Lung (tissue), 12 donors: ENCODE data around the gene CTSZ. TPM values are rescaled to one million over a fixed set of nuclear protein-coding genes. Genes with fewer than 3 reads are reported as not detected.

Experiments
- ATAC-seq: fragments of 200-7000 bp; cut with Tn5 transposase; one replicate; pipeline ENCODE4 v1.9.1; 2020; ENCODE audit warnings: moderate number of reproducible peaks; ENCODE audit not compliant: insufficient read depth, low FRiP score
- DNase-seq, 3 donors: peaks; one replicate each; pipeline ENCODE4 v3.0.0-alpha.2; 2013 to 2017
- H3K27ac ChIP-seq, 2 donors: one replicate each; pipeline ENCODE4 v1.5.1; 2013; ENCODE audit warnings: mild to moderate bottlenecking in 2 of 2, moderate library complexity in 2 of 2, control low read depth in 1 of 2, inconsistent platforms in 1 of 2, low read depth in 1 of 2, low read length in 1 of 2
- H3K27me3 ChIP-seq, 3 donors: one replicate each; pipeline ENCODE4 v1.5.1; 2013; ENCODE audit warnings: low read length in 2 of 3; ENCODE audit not compliant: control insufficient read depth in 3 of 3, insufficient read depth in 3 of 3
- H3K36me3 ChIP-seq, 4 donors: one replicate each; pipeline ENCODE4 v1.5.1; 2013; ENCODE audit warnings: low read length in 4 of 4, mild to moderate bottlenecking in 1 of 4, moderate library complexity in 1 of 4; ENCODE audit not compliant: control insufficient read depth in 4 of 4, insufficient read depth in 4 of 4
- H3K4me1 ChIP-seq, 5 donors: one replicate each; pipeline ENCODE4 v1.5.1; 2013; ENCODE audit warnings: low read length in 5 of 5, mild to moderate bottlenecking in 2 of 5, moderate library complexity in 1 of 5; ENCODE audit not compliant: control insufficient read depth in 5 of 5, insufficient read depth in 5 of 5
- H3K4me3 ChIP-seq: one replicate; pipeline ENCODE4 v1.5.1; 2013; ENCODE audit warnings: mild to moderate bottlenecking, control low read depth, moderate library complexity
- H3K9ac ChIP-seq, 2 donors: one replicate each; pipeline ENCODE4 v1.5.1; 2013; ENCODE audit warnings: low read length in 2 of 2, control low read depth in 1 of 2; ENCODE audit not compliant: insufficient read depth in 1 of 2
- H3K9me3 ChIP-seq, 4 donors: one replicate each; pipeline ENCODE4 v1.5.1; 2013; ENCODE audit warnings: low read length in 3 of 4, mild to moderate bottlenecking in 1 of 4, moderate library complexity in 1 of 4; ENCODE audit not compliant: control insufficient read depth in 4 of 4, insufficient read depth in 3 of 4
- WGBS, 2 donors: extraction: QIAGEN DNeasy Blood & Tissue Kit; methylation state at CpG; one replicate each; pipeline ENCODE4 v1.1.7; 2013; 5-methylcytosine and 5-hydroxymethylcytosine counted together
- polyA plus RNA-seq, 2 donors: library from polyadenylated mRNA; stranded (reverse); fragments of 200-250 nt; gene quantifications; one replicate each; pipeline ENCODE4 v1.2.1, GENCODE V29; 2013
- total RNA-seq, 2 donors: library from RNA; depleted of rRNA in 1 of 2; stranded (reverse); fragments of >200 nt in 1 of 2; gene quantifications; one replicate each; pipeline ENCODE4 v1.2.1, GENCODE V29; 2014 to 2021
- TF ChIP-seq, protein P1 (sequence below): IDR thresholded peaks from 2 replicates; pipeline ENCODE4 v1.5.1; 2012; ENCODE audit warnings: mild to moderate bottlenecking; ENCODE audit errors: control extremely low read depth, extremely low read depth
- donor health status: control.
- donor health status: control.
- donor health status: Bipolar disorder and iron deficiency.
- donor health status: healthy.
- donor health status: DM: yes; HTN: yes; CAD: no.

Gene CTSZ
- total and polyA plus RNA-seq, 4 donors = 105 to 558 (median 291) TPM

DNA sequence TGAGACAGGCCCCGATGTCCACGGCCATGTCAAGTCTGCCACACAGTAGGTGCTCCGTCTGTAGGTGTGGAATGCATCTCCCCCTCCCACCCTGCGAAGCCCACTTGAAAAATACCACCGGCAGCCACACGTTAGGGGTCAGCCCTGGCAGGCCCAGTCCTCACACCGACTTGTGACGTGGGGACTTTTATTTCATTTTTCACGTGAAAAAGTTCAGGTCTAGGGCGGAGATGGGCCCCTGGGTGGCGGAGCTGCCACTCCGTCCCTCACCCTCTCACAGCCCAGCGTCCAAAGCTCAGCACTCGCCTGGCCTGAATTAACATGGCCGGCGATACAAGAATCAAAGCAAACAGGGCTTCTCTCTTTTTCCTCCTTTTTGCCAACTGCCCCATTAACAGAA lies 8.4 kb upstream of the CTSZ start:
- no peak for ATAC-seq
- Histone ChIP-seq H3K36me3 (no peaks in the 10 kb centered on the region), H3K27me3 (no peaks in the 10 kb centered on the region), H3K4me3 (no peak overlapping the region), H3K4me1 (peaks cover 0 to 33% (median 5%) of the 10 kb centered on the region in 5 donors), H3K9me3 (no peaks in the 10 kb centered on the region), H3K27ac (no peak overlapping the region), H3K9ac (no peak overlapping the region)
- TF ChIP-seq, protein P1, sequence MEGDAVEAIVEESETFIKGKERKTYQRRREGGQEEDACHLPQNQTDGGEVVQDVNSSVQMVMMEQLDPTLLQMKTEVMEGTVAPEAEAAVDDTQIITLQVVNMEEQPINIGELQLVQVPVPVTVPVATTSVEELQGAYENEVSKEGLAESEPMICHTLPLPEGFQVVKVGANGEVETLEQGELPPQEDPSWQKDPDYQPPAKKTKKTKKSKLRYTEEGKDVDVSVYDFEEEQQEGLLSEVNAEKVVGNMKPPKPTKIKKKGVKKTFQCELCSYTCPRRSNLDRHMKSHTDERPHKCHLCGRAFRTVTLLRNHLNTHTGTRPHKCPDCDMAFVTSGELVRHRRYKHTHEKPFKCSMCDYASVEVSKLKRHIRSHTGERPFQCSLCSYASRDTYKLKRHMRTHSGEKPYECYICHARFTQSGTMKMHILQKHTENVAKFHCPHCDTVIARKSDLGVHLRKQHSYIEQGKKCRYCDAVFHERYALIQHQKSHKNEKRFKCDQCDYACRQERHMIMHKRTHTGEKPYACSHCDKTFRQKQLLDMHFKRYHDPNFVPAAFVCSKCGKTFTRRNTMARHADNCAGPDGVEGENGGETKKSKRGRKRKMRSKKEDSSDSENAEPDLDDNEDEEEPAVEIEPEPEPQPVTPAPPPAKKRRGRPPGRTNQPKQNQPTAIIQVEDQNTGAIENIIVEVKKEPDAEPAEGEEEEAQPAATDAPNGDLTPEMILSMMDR = no peak
- DNase-seq = no peak
- 88 to 91% methylated on average over 16 of the region's 16 CpGs for WGBS, 2 donors

DNA sequence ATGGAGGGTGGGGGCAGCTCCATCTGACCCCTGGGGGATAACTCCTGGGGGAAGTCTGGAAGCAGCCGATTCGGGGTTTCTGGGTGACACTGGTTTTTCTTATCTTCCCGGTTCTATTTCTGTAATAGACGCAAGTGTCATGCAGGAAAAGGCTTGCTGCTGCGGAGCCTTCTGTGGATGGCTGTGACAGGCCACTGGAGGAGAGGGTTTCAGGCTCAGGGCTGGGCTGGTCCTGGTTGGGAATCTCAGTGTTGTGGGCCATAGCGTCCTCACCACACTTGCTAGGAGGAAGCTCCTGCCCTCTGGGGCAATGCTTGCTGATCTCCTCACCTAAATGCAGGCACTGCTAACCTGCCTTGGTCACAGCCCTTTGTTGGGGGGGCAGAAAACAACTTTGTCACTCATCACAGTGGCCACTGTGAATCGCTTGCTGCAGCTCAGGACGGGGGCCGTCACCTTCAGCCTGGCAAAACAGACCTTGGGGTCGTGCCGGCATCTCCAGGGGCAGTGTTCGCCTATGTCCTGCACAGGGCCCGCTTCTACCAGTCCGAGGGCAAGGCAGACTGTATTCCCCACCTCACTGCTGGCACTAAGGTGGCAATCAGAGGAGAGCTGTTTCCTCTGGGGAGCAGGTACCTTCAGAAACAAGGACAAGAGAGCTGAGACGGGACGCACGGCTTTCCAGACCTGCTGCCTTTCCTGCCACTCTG lies 7.8 kb upstream of the CTSZ start:
- Histone ChIP-seq H3K4me3 (no peak overlapping the region), H3K4me1 (peaks cover 0 to 34% (median 5%) of the 10 kb centered on the region in 5 donors), H3K27me3 (no peaks in the 10 kb centered on the region), H3K9me3 (no peaks in the 10 kb centered on the region), H3K9ac (no peak overlapping the region), H3K36me3 (no peaks in the 10 kb centered on the region), H3K27ac (no peak overlapping the region)
- 78 to 86% methylated on average over 17 of the region's 17 CpGs for WGBS, 2 donors
- DNase-seq (no peak), ATAC-seq (no peak)
- TF ChIP-seq, protein P1 = no peak

DNA sequence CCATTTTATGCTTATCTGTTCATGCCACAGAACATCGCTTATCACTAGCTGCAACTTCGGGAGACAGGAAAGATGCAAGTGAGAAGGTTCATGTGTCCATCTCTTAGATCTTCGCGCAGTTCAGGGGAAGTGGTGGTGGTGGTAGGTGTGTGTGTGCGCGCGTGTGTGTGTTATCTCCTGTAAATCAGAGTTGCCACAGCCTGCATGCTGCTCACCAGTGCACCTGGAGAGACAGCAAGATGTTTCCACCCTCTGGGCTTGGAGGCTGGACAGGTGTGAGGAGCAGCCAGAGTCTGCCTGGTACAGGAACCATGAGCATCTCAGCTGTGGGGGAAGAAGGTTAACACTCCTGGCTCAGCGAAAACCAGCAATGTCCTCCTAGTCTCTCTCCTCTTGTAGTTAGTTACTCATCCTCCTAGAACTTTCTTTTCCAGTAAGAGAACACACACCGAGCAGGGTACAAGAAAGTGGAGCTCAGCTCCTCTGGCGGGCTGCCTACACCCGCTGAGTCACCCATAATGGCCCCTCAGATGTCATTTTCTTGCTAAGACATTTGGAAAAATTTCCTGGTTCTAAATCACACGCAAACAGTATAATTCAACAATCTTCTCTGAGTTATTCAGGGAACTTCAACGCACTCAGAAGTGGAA lies 7.0 kb upstream of the CTSZ start:
- H3K4me3 ChIP-seq = no peak overlapping the region
- H3K9ac ChIP-seq = no peak overlapping the region
- TF ChIP-seq, protein P1 = no peak
- H3K36me3 ChIP-seq = no peaks in the 10 kb centered on the region
- WGBS, 2 donors = 64 to 71% methylated on average over 13 of the region's 13 CpGs
- peaks cover 0 to 34% (median 5%) of the 10 kb centered on the region in 5 donors for H3K4me1 ChIP-seq
- no peak overlapping the region for H3K27ac ChIP-seq
- DNase-seq = no peak
- H3K9me3 ChIP-seq = no peaks in the 10 kb centered on the region
- H3K27me3 ChIP-seq = no peaks in the 10 kb centered on the region
- no peak for ATAC-seq
